IMR-90 (cell line): Measurements from ENCODE around the gene RMDN3. TPM values are rescaled to one million over a fixed set of nuclear protein-coding genes. Genes with fewer than 3 reads are reported as not detected.

Experiments
- ATAC-seq: fragments of 200-7000 bp; cut with Tn5 transposase; 2 replicates; pipeline ENCODE4 v1.9.1; 2020; ENCODE audit warnings: low read depth, mild to moderate bottlenecking, moderate library complexity
- BruUV-seq: library from RNA; stranded (reverse); fragments of 400-500 nt; replicated peaks from 2 replicates; lab custom pipeline; 2021; lab: Mats Ljungman, UMichigan
- CTCF ChIA-PET: fragments of 300-600 bp; formaldehyde crosslinking; extraction: SDS; loops from one replicate; lab custom pipeline; 2021; ENCODE audit warnings: antibody characterized with exemption; lab: Yijun Ruan, JAX
- POLR2A ChIA-PET: fragments of 300-600 bp; sonication (Branson Sonifier 250); formaldehyde crosslinking; loops from one replicate; lab custom pipeline; 2022; ENCODE audit warnings: antibody characterized with exemption; ENCODE audit not compliant: unreplicated experiment; lab: Charles Lee
- DNase-seq: peaks from one replicate; pipeline ENCODE4 v3.0.0; 2013
- H2AFZ ChIP-seq: replicated peaks from 2 replicates; pipeline ENCODE3; 2013; ENCODE audit warnings: low read length, mild to moderate bottlenecking; ENCODE audit not compliant: poor library complexity
- H2AK5ac ChIP-seq: 2 replicates; pipeline ENCODE4 v1.6.1; 2013; ENCODE audit warnings: low read depth, low read length, inconsistent platforms
- H2AK9ac ChIP-seq: replicated peaks from 2 replicates; pipeline ENCODE3; 2013; ENCODE audit warnings: mild to moderate bottlenecking, low read depth, low read length, moderate library complexity; ENCODE audit not compliant: poor library complexity
- H2BK120ac ChIP-seq: 2 replicates; pipeline ENCODE4 v1.6.1; 2013; ENCODE audit warnings: low read depth, low read length, inconsistent platforms
- H2BK15ac ChIP-seq: 3 replicates; pipeline ENCODE4 v1.6.1; 2013; ENCODE audit warnings: low read depth, low read length, inconsistent platforms
- H2BK20ac ChIP-seq: 2 replicates; pipeline ENCODE4 v1.6.1; 2013; ENCODE audit warnings: low read depth, mild to moderate bottlenecking, inconsistent platforms, low read length, moderate library complexity
- H2BK5ac ChIP-seq: 2 replicates; pipeline ENCODE4 v1.6.1; 2013; ENCODE audit warnings: mild to moderate bottlenecking, low read depth, low read length, inconsistent platforms; ENCODE audit not compliant: poor library complexity, severe bottlenecking
- H3K14ac ChIP-seq: replicated peaks from 2 replicates; pipeline ENCODE4 v1.6.1; 2013; ENCODE audit warnings: low read depth, low read length, inconsistent platforms
- H3K18ac ChIP-seq: 2 replicates; pipeline ENCODE4 v1.6.1; 2013; ENCODE audit warnings: low read depth, low read length, control low read depth
- H3K23ac ChIP-seq: 2 replicates; pipeline ENCODE4 v1.6.1; 2013; ENCODE audit warnings: low read depth, low read length, inconsistent platforms
- H3K27ac ChIP-seq: 2 replicates; pipeline ENCODE4 v1.5.1; 2013; ENCODE audit warnings: mild to moderate bottlenecking, control low read depth, low read length; ENCODE audit not compliant: insufficient read depth
- H3K27me3 ChIP-seq: 2 replicates; pipeline ENCODE4 v1.6.1; 2013; ENCODE audit warnings: low read length; ENCODE audit not compliant: control insufficient read depth, insufficient read depth
- H3K36me3 ChIP-seq: 2 replicates; pipeline ENCODE4 v1.6.1; 2013; ENCODE audit warnings: low read length, mixed read lengths; ENCODE audit not compliant: control insufficient read depth, insufficient read depth
- H3K4ac ChIP-seq: 2 replicates; pipeline ENCODE4 v1.6.1; 2013; ENCODE audit warnings: low read depth, low read length, inconsistent platforms
- H3K4me1 ChIP-seq: 2 replicates; pipeline ENCODE4 v1.6.1; 2013; ENCODE audit warnings: low read length, mixed read lengths; ENCODE audit not compliant: control insufficient read depth, insufficient read depth
- H3K4me2 ChIP-seq: 2 replicates; pipeline ENCODE4 v1.6.1; 2013; ENCODE audit warnings: low read depth, mild to moderate bottlenecking, control low read depth, low read length, moderate library complexity
- H3K4me3 ChIP-seq: 2 replicates; pipeline ENCODE4 v1.5.1; 2013; ENCODE audit warnings: low read depth, mild to moderate bottlenecking, control low read depth, low read length, moderate library complexity; ENCODE audit not compliant: insufficient read depth
- H3K56ac ChIP-seq: 2 replicates; pipeline ENCODE4 v1.6.1; 2013; ENCODE audit warnings: low read length, inconsistent platforms; ENCODE audit not compliant: insufficient read depth; ENCODE audit errors: extremely low read depth
- H3K79me1 ChIP-seq, 2 experiments: 2 replicates each; pipeline ENCODE4 v1.6.1; 2013; ENCODE audit warnings: low read length in 2 of 2, inconsistent platforms in 1 of 2, low read depth in 1 of 2
- H3K9ac ChIP-seq: 2 replicates; pipeline ENCODE4 v1.6.1; 2013; ENCODE audit warnings: low read depth, low read length, control low read depth
- H3K9me1 ChIP-seq: 2 replicates; pipeline ENCODE4 v1.6.1; 2013; ENCODE audit warnings: low read length, inconsistent platforms; ENCODE audit not compliant: insufficient read depth
- H3K9me3 ChIP-seq: 2 replicates; pipeline ENCODE4 v1.6.1; 2013; ENCODE audit warnings: low read length; ENCODE audit not compliant: control insufficient read depth, insufficient read depth
- H4K20me1 ChIP-seq: 2 replicates; pipeline ENCODE4 v1.6.1; 2013; ENCODE audit warnings: low read length, inconsistent platforms; ENCODE audit not compliant: insufficient read depth
- H4K5ac ChIP-seq: 2 replicates; pipeline ENCODE4 v1.6.1; 2013; ENCODE audit warnings: mild to moderate bottlenecking, low read depth, low read length, control low read depth
- H4K8ac ChIP-seq, 2 experiments: 2 replicates each; pipeline ENCODE4 v1.6.1; 2013; ENCODE audit warnings: low read depth in 2 of 2, low read length in 2 of 2, control low read depth in 1 of 2, inconsistent platforms in 1 of 2
- H4K91ac ChIP-seq: 2 replicates; pipeline ENCODE4 v1.6.1; 2013; ENCODE audit warnings: low read depth, low read length, inconsistent platforms; ENCODE audit not compliant: insufficient read depth
- FOS ChIP-seq: fragments of 150-350 bp; IDR thresholded peaks from 2 replicates; pipeline ENCODE4 v1.6.1; 2016; ENCODE audit warnings: low read depth, low read length
- MAFK ChIP-seq: IDR thresholded peaks from 2 replicates; pipeline ENCODE4 v1.6.1; 2012; ENCODE audit warnings: low read depth, low read length, improper control_type of control experiment
- MAZ ChIP-seq: IDR thresholded peaks from 2 replicates; pipeline ENCODE4 v1.6.1; 2012; ENCODE audit warnings: low read depth, mild to moderate bottlenecking, low read length, improper control_type of control experiment, moderate library complexity, borderline replicate concordance
- MXI1 ChIP-seq: IDR thresholded peaks from 2 replicates; pipeline ENCODE4 v1.6.1; 2012; ENCODE audit warnings: low read depth, mild to moderate bottlenecking, low read length, moderate library complexity, borderline replicate concordance
- NFE2L2 ChIP-seq: fragments of 150-350 bp; IDR thresholded peaks from 2 replicates; pipeline ENCODE4 v1.6.1; 2016; ENCODE audit warnings: low read depth, mild to moderate bottlenecking, low read length
- RCOR1 ChIP-seq: IDR thresholded peaks from 2 replicates; pipeline ENCODE4 v1.6.1; 2012; ENCODE audit warnings: mild to moderate bottlenecking, low read length, improper control_type of control experiment; ENCODE audit not compliant: insufficient replicate concordance
- RFX5 ChIP-seq: IDR thresholded peaks from 2 replicates; pipeline ENCODE4 v1.8.0; 2012; ENCODE audit warnings: low read depth, mild to moderate bottlenecking, low read length, moderate library complexity
- SMC3 ChIP-seq: fragments of 150-350 bp; IDR thresholded peaks from 2 replicates; pipeline ENCODE4 v1.6.1; 2016; ENCODE audit warnings: low read depth, mild to moderate bottlenecking, antibody characterized with exemption, low read length, moderate library complexity
- USF2 ChIP-seq: fragments of 150-350 bp; IDR thresholded peaks from 2 replicates; pipeline ENCODE4 v1.6.1; 2017; ENCODE audit warnings: mild to moderate bottlenecking, antibody characterized with exemption, low read length, low read depth
- WGBS, 2 experiments: methylation state at CpG; one replicate each; pipeline versions ENCODE4 v1.1.5 to v1.1.7; 2013; ENCODE audit warnings: missing lambda C conversion rate in 2 of 2; ENCODE audit not compliant: insufficient read length in 1 of 2; ENCODE audit errors: extremely low coverage in 2 of 2; 5-methylcytosine and 5-hydroxymethylcytosine counted together
- dilution Hi-C: fragments of 300-500 bp; cut with HindIII; formaldehyde crosslinking; loops from one replicate; pipeline ENCODE4 v1.14.3; 2018; ENCODE audit warnings: low sequenced_read_pairs; ENCODE audit not compliant: unreplicated experiment
- in situ Hi-C: fragments of 300-500 bp; cut with MboI; formaldehyde crosslinking; loops from 3 replicates; pipeline ENCODE4 v1.14.3; 2019; ENCODE audit warnings: low sequenced_read_pairs, inconsistent platforms, mixed read lengths
- intact Hi-C: fragments of 100-400 bp; cut with micrococcal nuclease; formaldehyde crosslinking; loops from 2 replicates; pipeline ENCODE4 v1.10.0; 2022
- polyA plus RNA-seq, 3 experiments: library from polyadenylated mRNA; depleted of rRNA; stranded (reverse); fragments of >200 nt; gene quantifications; 2 replicates each; pipeline ENCODE4 v1.2.3, GENCODE V29; 2012; ENCODE audit warnings: low replicate concordance in 1 of 3
- total RNA-seq: library from RNA; depleted of rRNA; stranded (reverse); fragments of >200 nt; gene quantifications from 2 replicates; pipeline ENCODE4 v1.2.3, GENCODE V29; 2012

The RMDN3 gene
- total and polyA plus RNA-seq, 2 of the 4 experiments (the other 2 are of a cell fraction) = 14.7 to 25.7 TPM

GRCh38 chr15:40721701-40722100, 33.4 kb downstream of the RMDN3 start:
- H4K20me1 ChIP-seq = no peaks in the 10 kb centered on the region
- H3K9me1 ChIP-seq = no peaks in the 10 kb centered on the region
- H3K36me3 ChIP-seq = 0 out of 2 replicates have a peak, but pooled peaks cover 1% of the 10 kb centered on the region
- H3K9ac ChIP-seq = no peak overlapping the region
- TF ChIP-seq SMC3 (no peak), MAFK (no peak), MAZ (no peak), NFE2L2 (no peak), MXI1 (no peak), RCOR1 (no peak), FOS (no peak), USF2 (no peak), RFX5 (no peak)
- no peak overlapping the region for H3K4me3 ChIP-seq
- no CpG with 5 or more reads among the region's 1 CpG for WGBS, 2 experiments
- H3K4me1 ChIP-seq = no peaks in the 10 kb centered on the region
- no peaks in the 10 kb centered on the region for H3K9me3 ChIP-seq
- no peak overlapping the region for H4K5ac ChIP-seq
- H2BK120ac ChIP-seq = no peak overlapping the region
- H2BK20ac ChIP-seq = no peak overlapping the region
- no peak overlapping the region for H3K18ac ChIP-seq
- H3K27me3 ChIP-seq = no peaks in the 10 kb centered on the region
- POLR2A ChIA-PET = interaction anchor here (0.6 kb wide), 1 partner anchor 7 kb away, joined by 18 read pairs; no protein-coding TSS in a partner anchor
- BruUV-seq = no TSS peak
- no peak overlapping the region for H3K27ac ChIP-seq
- dilution Hi-C loops (no loop called here), intact Hi-C loops (no loop called here), in situ Hi-C loops (no loop called here)
- H3K4me2 ChIP-seq = no peak overlapping the region
- no peak overlapping the region for H2BK15ac ChIP-seq
- no peak for ATAC-seq
- no peak overlapping the region for H2AFZ ChIP-seq
- no peak overlapping the region for H3K23ac ChIP-seq
- no peak overlapping the region for H2BK5ac ChIP-seq
- no peak overlapping the region for H2AK9ac ChIP-seq
- DNase-seq = peak; percentile 7
- no peaks in the 10 kb centered on the region for H3K79me1 ChIP-seq
- CTCF ChIA-PET = interaction anchor here (0.7 kb wide), 1 partner anchor 132 kb away, joined by 3 read pairs; no protein-coding TSS in a partner anchor
- no peak overlapping the region for H3K56ac ChIP-seq
- H4K8ac ChIP-seq = no peak overlapping the region
- no peak overlapping the region for H3K14ac ChIP-seq
- no peak overlapping the region for H2AK5ac ChIP-seq
- H4K91ac ChIP-seq = no peak overlapping the region
- H3K4ac ChIP-seq = no peak overlapping the region
